K562 (cell line): ENCODE data around the gene NDST1. TPM values are rescaled to one million over a fixed set of nuclear protein-coding genes. Genes with fewer than 3 reads are reported as not detected.

Experiments used
- ADNP ChIP-seq: fragments of 200-800 bp; sonication (Bioruptor generic); IDR thresholded peaks from 2 replicates; pipeline ENCODE4 v1.6.1; 2016; ENCODE audit warnings: missing genetic modification characterization, missing compliant biosample characterization
- EP300 ChIP-seq: IDR thresholded peaks from 2 replicates; pipeline ENCODE4 v1.6.1; 2012; ENCODE audit warnings: low read length, improper control_type of control experiment
- HDGF ChIP-seq: fragments of 450-650 bp; IDR thresholded peaks from 2 replicates; pipeline ENCODE4 v1.6.1; 2016
- ZBTB11 ChIP-seq, 3 experiments: fragments of 200-800 bp in 1 of 3; fragments of 250-450 bp in 1 of 3; fragments of 450-650 bp in 1 of 3; sonication (Bioruptor Pico) in 1 of 3; sonication (Bioruptor generic) in 1 of 3; formaldehyde crosslinking in 1 of 3; IDR thresholded peaks; 2 replicates each; pipeline versions ENCODE4 v1.6.1 to v1.8.0; 2016 to 2022; ENCODE audit warnings: mild to moderate bottlenecking in 2 of 3, missing genetic modification characterization in 2 of 3, missing compliant biosample characterization in 1 of 3, moderate library complexity in 1 of 3
- ZBTB7A ChIP-seq: IDR thresholded peaks from 2 replicates; pipeline ENCODE4 v1.6.1; 2011; ENCODE audit warnings: low read depth, mild to moderate bottlenecking, low read length, moderate library complexity, borderline replicate concordance; ENCODE audit not compliant: control insufficient read depth
- polyA plus RNA-seq, 8 experiments: library from polyadenylated mRNA; depleted of rRNA in 4 of 8; stranded (reverse) in 5 of 8; unstranded in 3 of 8; fragments of >200 nt; fragmentation: Nextera tagmentation in 2 of 8; fragmentation: Illumina TruSeq in 1 of 8; extraction: Ambion mirVana in 2 of 8; extraction: Trizol in 1 of 8; gene quantifications; 2 replicates each; pipeline versions ENCODE4 v1.2.1 to v1.2.3, GENCODE V29; 2011 to 2014; ENCODE audit warnings: inconsistent platforms in 1 of 8, missing spikeins in 1 of 8
- total RNA-seq, 7 experiments: library from RNA; depleted of rRNA in 6 of 7; stranded (reverse); fragments of >200 nt in 6 of 7; fragmentation: Illumina TruSeq in 2 of 7; extraction: Trizol in 2 of 7; gene quantifications; 2 replicates each; pipeline versions ENCODE4 v1.2.1 to v1.2.3, GENCODE V29; 2011 to 2021; ENCODE audit warnings: low replicate concordance in 1 of 7

NDST1 gene
- total and polyA plus RNA-seq, 9 of the 15 experiments (the other 6 are each of a cell fraction or from before 2014, with no cell fraction given), result 0.38 to 47.9 (median 9.9) TPM

- TF ChIP-seq ZBTB11 (CRISPR knock-in tag; IDR thresholded peaks at IDR 0.05) (peak in 1 of 3 experiments; percentile 53; a peak in 2 of 6 replicates), ADNP (tag) (peak; percentile 90), ZBTB7A (0 out of 2 replicates have a peak, but pooled peaks have one; percentile 79), EP300 (no peak), HDGF (peak; percentile 72; the same call in 1 of the 2 replicates)
Measured at GRCh38 chr5:150484964-150485692, 22.8 kb upstream of the NDST1 start (continued).
